ENCODE data around the gene PLPP1. TPM values are rescaled to one million over a fixed set of nuclear protein-coding genes. Genes with fewer than 3 reads are reported as not detected.
A peak's percentile ranks its signal among the peaks of the same experiment; 100 is the strongest.

Gene PLPP1
- total RNA-seq, 1 experiment from 2014 or later = 10.5 TPM

DNA sequence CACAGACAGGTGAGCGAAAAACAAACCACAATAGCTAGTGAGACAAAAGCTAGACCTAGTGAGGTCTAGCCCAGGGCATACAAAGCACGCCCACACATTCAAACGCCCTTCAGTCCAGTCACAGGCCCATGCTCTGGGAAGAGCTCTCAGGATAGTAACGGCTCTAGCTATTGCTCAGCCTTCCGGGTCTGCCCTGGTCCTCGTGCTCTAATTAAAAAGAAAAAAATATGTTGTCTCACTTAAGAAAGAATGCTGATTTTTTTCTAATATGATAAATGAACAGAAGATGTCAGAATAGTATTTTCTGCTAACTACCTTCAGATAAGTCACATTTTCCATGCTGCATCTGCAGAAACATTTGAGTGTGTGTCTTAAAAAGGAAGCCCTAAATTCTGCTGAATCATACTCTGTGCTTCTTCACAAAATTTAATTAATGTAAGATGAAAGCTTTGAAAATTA lies 94.5 kb downstream of the PLPP1 start:
- Histone ChIP-seq H3K9me2 (ENCODE audit: insufficient read depth) (no peaks in the 10 kb centered on the region), H3K27ac (ENCODE audit: low read depth, low read length) (no peak overlapping the region), H2AFZ (ENCODE audit: low read depth, low read length, poor library complexity, severe bottlenecking) (no peak overlapping the region), H3K4me3 (replicated peaks in 1 of 2; ENCODE audit: low read depth in 1 of 2, low read length in 2 of 2) (no peak overlapping the region), H3K79me2 (ENCODE audit: insufficient read depth, low read length) (no peaks in the 10 kb centered on the region), H4K20me1 (ENCODE audit: insufficient read depth) (no peaks in the 10 kb centered on the region), H3K4me1 (ENCODE audit: control insufficient read depth in 1 of 2, insufficient read depth in 2 of 2, low read length in 2 of 2) (peaks cover 34 to 42% of the 10 kb centered on the region in 2 experiments), H3K27me3 (ENCODE audit: insufficient read depth, low read length) (no peaks in the 10 kb centered on the region), H3K9me3 (ENCODE audit: control insufficient read depth in 1 of 2, insufficient read depth in 1 of 2, low read depth in 1 of 2, low read length in 2 of 2) (no peaks in the 10 kb centered on the region), H3K36me3 (ENCODE audit: control insufficient read depth in 1 of 2, insufficient read depth in 2 of 2, low read length in 2 of 2) (no peaks in the 10 kb centered on the region), H3K4me2 (ENCODE audit: low read length) (peak overlapping the region; percentile 75), H3K9ac (ENCODE audit: low read length) (no peak overlapping the region)
- ATAC-seq (no peak), DNase-seq (ENCODE audit: low read depth, low spot score) (no peak)
- TF ChIP-seq TCF7L2 (IDR thresholded peaks at IDR 0.05; ENCODE audit: borderline replicate concordance, extremely low read depth, insufficient read depth, insufficient read length) (no peak), EZH2phosphoT487 (IDR thresholded peaks at IDR 0.05; ENCODE audit: borderline replicate concordance) (no peak), JUND (IDR thresholded peaks at IDR 0.05) (no peak), EGR1 (IDR thresholded peaks at IDR 0.05; ENCODE audit: low read depth) (0 out of 2 replicates have a peak, but pooled peaks have one; percentile 36), EZH2 (IDR thresholded peaks at IDR 0.05) (no peak), SP1 (IDR thresholded peaks at IDR 0.05; ENCODE audit: low read depth) (no peak), CEBPB (IDR thresholded peaks at IDR 0.05; ENCODE audit: low read depth) (no peak)
- TF ChIP-seq, protein P1, sequence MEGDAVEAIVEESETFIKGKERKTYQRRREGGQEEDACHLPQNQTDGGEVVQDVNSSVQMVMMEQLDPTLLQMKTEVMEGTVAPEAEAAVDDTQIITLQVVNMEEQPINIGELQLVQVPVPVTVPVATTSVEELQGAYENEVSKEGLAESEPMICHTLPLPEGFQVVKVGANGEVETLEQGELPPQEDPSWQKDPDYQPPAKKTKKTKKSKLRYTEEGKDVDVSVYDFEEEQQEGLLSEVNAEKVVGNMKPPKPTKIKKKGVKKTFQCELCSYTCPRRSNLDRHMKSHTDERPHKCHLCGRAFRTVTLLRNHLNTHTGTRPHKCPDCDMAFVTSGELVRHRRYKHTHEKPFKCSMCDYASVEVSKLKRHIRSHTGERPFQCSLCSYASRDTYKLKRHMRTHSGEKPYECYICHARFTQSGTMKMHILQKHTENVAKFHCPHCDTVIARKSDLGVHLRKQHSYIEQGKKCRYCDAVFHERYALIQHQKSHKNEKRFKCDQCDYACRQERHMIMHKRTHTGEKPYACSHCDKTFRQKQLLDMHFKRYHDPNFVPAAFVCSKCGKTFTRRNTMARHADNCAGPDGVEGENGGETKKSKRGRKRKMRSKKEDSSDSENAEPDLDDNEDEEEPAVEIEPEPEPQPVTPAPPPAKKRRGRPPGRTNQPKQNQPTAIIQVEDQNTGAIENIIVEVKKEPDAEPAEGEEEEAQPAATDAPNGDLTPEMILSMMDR (IDR thresholded peaks at IDR 0.05 in 2 of 3, conservative IDR thresholded peaks at IDR 0.05 in 1 of 3; ENCODE audit: borderline replicate concordance in 1 of 3, insufficient read depth in 1 of 3, low read depth in 2 of 3, low read length in 2 of 3) = no peak
- ChIA-PET POLR2A (no interaction called here), RAD21 (ENCODE audit: low non-redundant PET in 1 of 2, low total read pairs in 2 of 2, uncharacterized antibody in 2 of 2, unreplicated experiment in 2 of 2) (no interaction called here), CTCF (no interaction called here)
- no TSS peak for BruUV-seq (replicated peaks)
- intact Hi-C loops (cut with micrococcal nuclease) = no loop called here

GRCh38 chr5:55438998-55439397 lies 95.8 kb downstream of the PLPP1 start:
- H3K36me3 ChIP-seq (ENCODE audit: control insufficient read depth in 1 of 2, insufficient read depth in 2 of 2, low read length in 2 of 2) = no peaks in the 10 kb centered on the region
- TF ChIP-seq FOSL1 (IDR thresholded peaks at IDR 0.05; ENCODE audit: low read depth) (no peak), MAX (IDR thresholded peaks at IDR 0.05) (no peak), JUND (IDR thresholded peaks at IDR 0.05) (no peak), EZH2phosphoT487 (IDR thresholded peaks at IDR 0.05; ENCODE audit: borderline replicate concordance) (no peak), SP1 (IDR thresholded peaks at IDR 0.05; ENCODE audit: low read depth) (no peak), TCF7L2 (IDR thresholded peaks at IDR 0.05; ENCODE audit: borderline replicate concordance, extremely low read depth, insufficient read depth, insufficient read length) (no peak), CEBPB (IDR thresholded peaks at IDR 0.05; ENCODE audit: low read depth) (no peak)
- TF ChIP-seq, protein P1 (IDR thresholded peaks at IDR 0.05 in 2 of 3, conservative IDR thresholded peaks at IDR 0.05 in 1 of 3; ENCODE audit: borderline replicate concordance in 1 of 3, insufficient read depth in 1 of 3, low read depth in 2 of 3, low read length in 2 of 3) = no peak
- H3K27me3 ChIP-seq (ENCODE audit: insufficient read depth, low read length) = no peaks in the 10 kb centered on the region
- POLR2A ChIA-PET = no interaction called here
- peaks cover 34 to 42% of the 10 kb centered on the region in 2 experiments for H3K4me1 ChIP-seq (ENCODE audit: control insufficient read depth in 1 of 2, insufficient read depth in 2 of 2, low read length in 2 of 2)
- peak overlapping the region; percentile 75 for H3K4me2 ChIP-seq (ENCODE audit: low read length)
- no peaks in the 10 kb centered on the region for H3K9me3 ChIP-seq (ENCODE audit: control insufficient read depth in 1 of 2, insufficient read depth in 1 of 2, low read depth in 1 of 2, low read length in 2 of 2)
- BruUV-seq (replicated peaks) = TSS peak; percentile 20
- peak overlapping the region in 1 of 2 experiments; percentile 42; a peak in 1 of 4 replicates for H3K4me3 ChIP-seq (replicated peaks in 1 of 2; ENCODE audit: low read depth in 1 of 2, low read length in 2 of 2)
- DNase-seq (ENCODE audit: low read depth, low spot score) (no peak), ATAC-seq (peak; percentile 26)
- RAD21 ChIA-PET (ENCODE audit: low non-redundant PET in 1 of 2, low total read pairs in 2 of 2, uncharacterized antibody in 2 of 2, unreplicated experiment in 2 of 2) = no interaction called here
- CTCF ChIA-PET = no interaction called here
- peak overlapping the region; percentile 64 for H3K27ac ChIP-seq (ENCODE audit: low read depth, low read length)
- no peaks in the 10 kb centered on the region for H3K79me2 ChIP-seq (ENCODE audit: insufficient read depth, low read length)
- H3K9ac ChIP-seq (ENCODE audit: low read length) = peak overlapping the region; percentile 40
- H3K9me2 ChIP-seq (ENCODE audit: insufficient read depth) = no peaks in the 10 kb centered on the region
- no peak overlapping the region for H2AFZ ChIP-seq (ENCODE audit: low read depth, low read length, poor library complexity, severe bottlenecking)
- H4K20me1 ChIP-seq (ENCODE audit: insufficient read depth) = no peaks in the 10 kb centered on the region
- intact Hi-C loops (cut with micrococcal nuclease) = no loop called here

All from HCT116 (cell line).